HT-29 (cell line): ENCODE measurements around the gene NUP43. TPM values are rescaled to one million over a fixed set of nuclear protein-coding genes. Genes with fewer than 3 reads are reported as not detected.
"Not testable (repeated sequence)": the region's sequence is repeated elsewhere in the genome, so short reads cannot be mapped to it uniquely, and the experiment has no call there.

Experiments used
- DNase-seq: peaks from one replicate; pipeline ENCODE4 v3.0.0-alpha.2; 2015; ENCODE audit warnings: low spot score
- total RNA-seq: library from RNA; depleted of rRNA; stranded (reverse); fragments of >200 nt; shearing (Covaris generic); gene quantifications from 2 replicates; pipeline ENCODE4 v1.2.3, GENCODE V29; 2014; rRNA removed

NUP43 gene
- total RNA-seq, 1 experiment from 2014 or later, result 15.0 TPM

- DNase-seq, result no peak
Observed at GRCh38 chr6:149694921-149695320, 51.4 kb downstream of the NUP43 start.

GRCh38 chr6:149691201-149691600 is 55.1 kb downstream of the NUP43 start:
- DNase-seq, result no peak

GRCh38 chr6:149686230-149686629 is 60.1 kb downstream of the NUP43 start:
- DNase-seq, result no peak

GRCh38 chr6:149683256-149683859 is 63.0 kb downstream of the NUP43 start:
- DNase-seq, result no peak

GRCh38 chr6:149681845-149682244 is 64.5 kb downstream of the NUP43 start:
- not testable (repeated sequence) for DNase-seq

- no peak for DNase-seq
Observed at GRCh38 chr6:149681209-149681608, 65.1 kb downstream of the NUP43 start.

GRCh38 chr6:149680503-149680902 is 65.8 kb downstream of the NUP43 start:
- no peak for DNase-seq

Other genes with a start within 250 kb of the NUP43 start
- 7.6 and 8.6 TPM in 2 replicates for gene PPIL4, start 200.5 kb downstream of the NUP43 start, total RNA-seq
- gene GINM1, start 180.2 kb downstream of the NUP43 start, total RNA-seq, result 11.9 and 14.8 TPM in 2 replicates
- gene KATNA1, start 97.8 kb downstream of the NUP43 start, total RNA-seq, result 7.6 and 10.0 TPM in 2 replicates
- gene LATS1, start 28.4 kb downstream of the NUP43 start, total RNA-seq, result 9.2 and 9.4 TPM in 2 replicates
- gene PCMT1, start 3.2 kb upstream of the NUP43 start, total RNA-seq, result 83.7 and 100 TPM in 2 replicates
- gene LRP11, start 117.8 kb upstream of the NUP43 start, total RNA-seq, result 37.9 and 43.0 TPM in 2 replicates
- gene RAET1E, start 151.6 kb upstream of the NUP43 start, total RNA-seq, result 0.52 and 1.0 TPM in 2 replicates
- 0.51 TPM in 1 of 2 replicates, not detected in the other for gene RAET1G, start 176.6 kb upstream of the NUP43 start, total RNA-seq
- gene ULBP2, start 195.5 kb upstream of the NUP43 start, total RNA-seq, result 3.2 and 5.3 TPM in 2 replicates
- 0.13 TPM in 1 of 2 replicates, not detected in the other for gene ULBP1, start 217.4 kb upstream of the NUP43 start, total RNA-seq